Measurements from ENCODE around the gene SLC17A2. TPM values are rescaled to one million over a fixed set of nuclear protein-coding genes. Genes with fewer than 3 reads are reported as not detected.

The SLC17A2 gene
- total and polyA plus RNA-seq, 2 donors from 2014 or later, result 0.54 to 0.76 TPM

- no peak for TF ChIP-seq CTCF (IDR thresholded peaks at IDR 0.05; ENCODE audit: borderline replicate concordance, extremely low read depth, insufficient read depth)
- H3K36me3 ChIP-seq (ENCODE audit: control insufficient read depth in 2 of 3, insufficient read depth in 3 of 3, low read length in 3 of 3), result no peaks in the 10 kb centered on the region
- peak overlapping the region in 1 of 3 donors; percentile 23 for H3K9ac ChIP-seq (ENCODE audit: low read length in 3 of 3)
- peak overlapping the region; percentile 52 for H3K27ac ChIP-seq (ENCODE audit: low read depth in 2 of 2, low read length in 2 of 2)
- H3K27me3 ChIP-seq (ENCODE audit: control insufficient read depth, insufficient read depth, low read length), result no peaks in the 10 kb centered on the region
- FAIRE-seq (no peak), DNase-seq (no peak)
- no peaks in the 10 kb centered on the region for H3K9me3 ChIP-seq (ENCODE audit: control insufficient read depth in 2 of 3, insufficient read depth in 1 of 3, low read length in 3 of 3)
- peaks cover 0 to 7% (median 0%) of the 10 kb centered on the region in 3 donors for H3K4me1 ChIP-seq (ENCODE audit: control insufficient read depth in 2 of 3, insufficient read depth in 2 of 3, low read depth in 1 of 3, low read length in 3 of 3)
- intact Hi-C loops (cut with DNase I), result no loop called here
- peak overlapping the region in 2 of 3 donors; percentile 43 to 57 for H3K4me3 ChIP-seq (ENCODE audit: low read length in 3 of 3)
Observed at GRCh38 chr6:25872814-25873213, 57.7 kb downstream of the SLC17A2 start.

GRCh38 chr6:25869840-25870239 lies 60.7 kb downstream of the SLC17A2 start:
- no peak overlapping the region for H3K9ac ChIP-seq (ENCODE audit: low read length in 3 of 3)
- H3K9me3 ChIP-seq (ENCODE audit: control insufficient read depth in 2 of 3, insufficient read depth in 1 of 3, low read length in 3 of 3), result no peaks in the 10 kb centered on the region
- no peak for TF ChIP-seq CTCF (IDR thresholded peaks at IDR 0.05; ENCODE audit: borderline replicate concordance, extremely low read depth, insufficient read depth)
- peaks cover 0 to 3% (median 0%) of the 10 kb centered on the region in 3 donors for H3K4me1 ChIP-seq (ENCODE audit: control insufficient read depth in 2 of 3, insufficient read depth in 2 of 3, low read depth in 1 of 3, low read length in 3 of 3)
- no peaks in the 10 kb centered on the region for H3K27me3 ChIP-seq (ENCODE audit: control insufficient read depth, insufficient read depth, low read length)
- no peaks in the 10 kb centered on the region for H3K36me3 ChIP-seq (ENCODE audit: control insufficient read depth in 2 of 3, insufficient read depth in 3 of 3, low read length in 3 of 3)
- peak overlapping the region in 1 of 3 donors; percentile 14 for H3K4me3 ChIP-seq (ENCODE audit: low read length in 3 of 3)
- no peak overlapping the region for H3K27ac ChIP-seq (ENCODE audit: low read depth in 2 of 2, low read length in 2 of 2)
- no peak for FAIRE-seq
- intact Hi-C loops (cut with DNase I), result no loop called here
- no peak for DNase-seq

- no peak for DNase-seq
- Histone ChIP-seq H3K9ac (ENCODE audit: low read length in 3 of 3) (no peak overlapping the region), H3K4me1 (ENCODE audit: control insufficient read depth in 2 of 3, insufficient read depth in 2 of 3, low read depth in 1 of 3, low read length in 3 of 3) (peaks cover 0 to 3% (median 0%) of the 10 kb centered on the region in 3 donors), H3K9me3 (ENCODE audit: control insufficient read depth in 2 of 3, insufficient read depth in 1 of 3, low read length in 3 of 3) (no peaks in the 10 kb centered on the region), H3K4me3 (ENCODE audit: low read length in 3 of 3) (no peak overlapping the region), H3K27me3 (ENCODE audit: control insufficient read depth, insufficient read depth, low read length) (no peaks in the 10 kb centered on the region), H3K27ac (ENCODE audit: low read depth in 2 of 2, low read length in 2 of 2) (no peak overlapping the region), H3K36me3 (ENCODE audit: control insufficient read depth in 2 of 3, insufficient read depth in 3 of 3, low read length in 3 of 3) (no peaks in the 10 kb centered on the region)
- no peak for TF ChIP-seq CTCF (IDR thresholded peaks at IDR 0.05; ENCODE audit: borderline replicate concordance, extremely low read depth, insufficient read depth)
- intact Hi-C loops (cut with DNase I), result no loop called here
- FAIRE-seq, result no peak
Observed at GRCh38 chr6:25868436-25869183, 61.9 kb downstream of the SLC17A2 start.
